H1 (cell line): ENCODE results near the gene RAPGEF5.

Experiments used
- BRCA1 ChIP-seq: IDR thresholded peaks from 2 replicates; pipeline ENCODE4 v1.6.1; 2012; ENCODE audit warnings: low read depth, low read length, improper control_type of control experiment
- CEBPB ChIP-seq: IDR thresholded peaks from 2 replicates; pipeline ENCODE4 v1.6.1; 2012; ENCODE audit warnings: low read depth, low read length
- EZH2 ChIP-seq: fragments of 200-600 bp; sonication (generic); IDR thresholded peaks from 2 replicates; pipeline ENCODE4 v1.7.1; 2012; ENCODE audit warnings: low read depth, mild to moderate bottlenecking, moderate library complexity, low read length, inconsistent platforms; ENCODE audit not compliant: severe bottlenecking
- JUN ChIP-seq: IDR thresholded peaks from 2 replicates; pipeline ENCODE4 v1.6.1; 2011; ENCODE audit warnings: low read depth, mild to moderate bottlenecking, improper control_type of control experiment, low read length
- SUZ12 ChIP-seq: fragments of 200-600 bp; sonication (generic); IDR thresholded peaks from 2 replicates; pipeline ENCODE4 v1.6.1; 2012; ENCODE audit warnings: mild to moderate bottlenecking, inconsistent platforms, low read length, moderate library complexity, mixed read lengths
- TEAD4 ChIP-seq: IDR thresholded peaks from 2 replicates; pipeline ENCODE4 v1.6.1; 2012; ENCODE audit warnings: low read depth, low read length, inconsistent platforms, mixed read lengths
- YY1 ChIP-seq: IDR thresholded peaks from 2 replicates; pipeline ENCODE4 v1.6.1; 2011; ENCODE audit warnings: low read depth, mild to moderate bottlenecking, low read length

GRCh38 chr7:22219036-22219435, 137.9 kb downstream of the RAPGEF5 start:
- TF ChIP-seq EZH2 (no peak), JUN (no peak), CEBPB (no peak), BRCA1 (no peak), SUZ12 (no peak), TEAD4 (no peak), YY1 (no peak)
